NCI-H146 (cell line): ENCODE measurements around the gene HOXD10.

Experiments used
- DNase-seq: peaks from one replicate; lab custom pipeline; 2025; lab: John Stamatoyannopoulos, UW

Gene HOXD10

GRCh38 chr2:176164611-176165369, 48.2 kb downstream of the HOXD10 start:
- no peak for DNase-seq

GRCh38 chr2:176165370-176166050, 48.9 kb downstream of the HOXD10 start:
- no peak for DNase-seq

- DNase-seq: no peak
Observed at GRCh38 chr2:176166272-176166671, 49.7 kb downstream of the HOXD10 start.

GRCh38 chr2:176167398-176167797, 50.8 kb downstream of the HOXD10 start:
- no peak for DNase-seq

GRCh38 chr2:176169181-176169580, 52.6 kb downstream of the HOXD10 start:
- DNase-seq: no peak
